Tibial nerve (tissue), 3 donors: ENCODE data around the gene SNX18.

ENCODE experiments used
- CTCF ChIP-seq, 5 experiments: fragments of 200-600 bp in 3 of 5; fragments of 450-650 bp in 2 of 5; sonication (generic) in 3 of 5; IDR thresholded peaks; one replicate each; pipeline ENCODE4 v1.5.1; 2016 to 2019; ENCODE audit warnings: antibody characterized with exemption in 5 of 5, mild to moderate bottlenecking in 3 of 5, moderate library complexity in 2 of 5
- POLR2A ChIP-seq, 2 donors: fragments of 450-650 bp; IDR thresholded peaks; one replicate each; pipeline ENCODE4 v1.6.1; 2017; ENCODE audit warnings: antibody characterized with exemption in 2 of 2, mild to moderate bottlenecking in 2 of 2, moderate library complexity in 2 of 2

DNA sequence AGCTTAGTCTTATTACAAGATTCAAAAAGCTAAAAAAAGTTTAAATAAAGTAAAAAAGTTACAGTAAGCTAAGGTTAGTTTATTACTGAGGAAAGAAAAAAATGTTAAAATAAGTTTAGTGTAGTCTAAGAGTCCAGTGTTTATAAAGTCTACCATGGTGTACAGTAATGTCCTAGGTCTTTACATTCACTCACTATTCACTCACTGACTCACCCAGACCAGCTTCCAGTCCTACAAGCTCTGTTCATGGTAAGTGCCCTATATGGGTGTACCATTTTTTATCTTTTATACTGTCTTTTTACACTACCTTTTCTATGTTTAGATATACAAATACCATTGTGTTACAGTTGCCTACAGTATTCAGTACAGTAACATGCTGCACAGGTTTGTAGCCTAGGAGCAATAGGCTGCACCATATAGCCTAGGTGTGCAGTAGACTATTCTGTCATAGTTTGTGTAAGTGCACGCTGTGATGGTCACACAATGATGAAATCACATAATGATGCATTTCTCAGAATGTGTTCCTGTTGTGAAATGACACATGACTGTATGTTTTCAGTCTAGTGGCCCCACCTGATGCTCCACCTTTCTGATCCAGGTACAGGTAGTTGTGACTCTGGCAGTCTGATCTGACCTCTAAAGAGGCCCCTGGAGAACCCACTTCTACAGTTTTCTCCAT lies 45.7 kb downstream of the SNX18 start:
- TF ChIP-seq CTCF (IDR thresholded peaks at IDR 0.05) (no peak), POLR2A (IDR thresholded peaks at IDR 0.05) (no peak)
